H1 (cell line): ENCODE measurements around the gene FAM83G. TPM values are rescaled to one million over a fixed set of nuclear protein-coding genes. Genes with fewer than 3 reads are reported as not detected.

Source experiments
- ASH2L ChIP-seq: fragments of 200-600, 300-600 bp; sonication (generic); IDR thresholded peaks from one replicate; pipeline ENCODE4 v1.7.1; 2017; ENCODE audit warnings: low read length
- BCL11A ChIP-seq, 2 experiments: IDR thresholded peaks; one replicate each; pipeline ENCODE4 v1.6.1; 2011; ENCODE audit warnings: low read depth in 2 of 2, low read length in 2 of 2, mild to moderate bottlenecking in 2 of 2
- BRCA1 ChIP-seq: IDR thresholded peaks from 2 replicates; pipeline ENCODE4 v1.6.1; 2012; ENCODE audit warnings: low read depth, low read length, improper control_type of control experiment
- CBX8 ChIP-seq: fragments of 300-800, 300-1000 bp; sonication (generic); IDR thresholded peaks from 2 replicates; pipeline ENCODE4 v1.7.1; 2016; ENCODE audit warnings: low read depth, low read length, borderline replicate concordance
- CEBPB ChIP-seq: IDR thresholded peaks from 2 replicates; pipeline ENCODE4 v1.6.1; 2012; ENCODE audit warnings: low read depth, low read length
- CHD7 ChIP-seq: fragments of 300-600 bp; sonication (generic); IDR thresholded peaks from 2 replicates; pipeline ENCODE4 v1.7.1; 2012; ENCODE audit warnings: low read length, moderate library complexity, mild to moderate bottlenecking, inconsistent platforms; ENCODE audit not compliant: insufficient replicate concordance
- E2F6 ChIP-seq: IDR thresholded peaks from 2 replicates; pipeline ENCODE4 v1.6.1; 2012; ENCODE audit warnings: inconsistent platforms
- JUND ChIP-seq: IDR thresholded peaks from 2 replicates; pipeline ENCODE4 v1.6.1; 2011; ENCODE audit warnings: mild to moderate bottlenecking, improper control_type of control experiment, low read length
- NRF1 ChIP-seq: IDR thresholded peaks from 2 replicates; pipeline ENCODE4 v1.6.1; 2011; ENCODE audit warnings: mild to moderate bottlenecking, low read depth, low read length, improper control_type of control experiment
- SIRT6 ChIP-seq: IDR thresholded peaks from one replicate; pipeline ENCODE4 v1.7.1; 2012; ENCODE audit warnings: low read length, inconsistent platforms
- SUZ12 ChIP-seq: fragments of 200-600 bp; sonication (generic); IDR thresholded peaks from 2 replicates; pipeline ENCODE4 v1.6.1; 2012; ENCODE audit warnings: mild to moderate bottlenecking, inconsistent platforms, low read length, moderate library complexity, mixed read lengths
- polyA plus RNA-seq, 7 experiments: library from polyadenylated mRNA; depleted of rRNA in 3 of 7; stranded (reverse) in 5 of 7; unstranded in 2 of 7; fragments of >200 nt in 5 of 7; fragments of 200-250 nt in 2 of 7; gene quantifications; 1 replicate in 5 of 7; 2 replicates in 1 of 7; 4 replicates in 1 of 7; pipeline versions ENCODE4 v1.2.1 to v1.2.3, GENCODE V29; 2011 to 2013; ENCODE audit warnings: missing spikeins in 2 of 7, mixed read lengths in 2 of 7
- total RNA-seq: library from RNA; stranded (reverse); fragmentation: NEBNext Ultra II Directional; extraction: Animal tissue kit (Norgen Biotek cat#: 25700); gene quantifications from 2 replicates; pipeline ENCODE4 v1.2.1, GENCODE V29; 2021

Gene FAM83G
- total and polyA plus RNA-seq, 2 of the 8 experiments (the other 6 are each of a cell fraction or from before 2014, with no cell fraction given) = 15.4 to 29.0 TPM

- no peak for TF ChIP-seq CHD7
- no peak for TF ChIP-seq JUND
- TF ChIP-seq BCL11A (IDR thresholded peaks at IDR 0.05; ENCODE audit: low read depth in 2 of 2, low read length in 2 of 2) = no peak
- no peak for TF ChIP-seq BRCA1
- no peak for TF ChIP-seq NRF1
- TF ChIP-seq ASH2L = no peak
- TF ChIP-seq CEBPB = no peak
- TF ChIP-seq SIRT6 = no peak
- no peak for TF ChIP-seq SUZ12
- no peak for TF ChIP-seq CBX8
- TF ChIP-seq E2F6 = no peak
Observed at GRCh38 chr17:18959845-18960240, 44.7 kb downstream of the FAM83G start (continued).
